ENCODE results near the gene ACER3.
A peak's percentile ranks its signal among the peaks of the same experiment; 100 is the strongest.
"Not testable (repeated sequence)": the region's sequence is repeated elsewhere in the genome, so short reads cannot be mapped to it uniquely, and the experiment has no call there.

ACER3 gene

GRCh38 chr11:77059806-77060205 is 199.1 kb downstream of the ACER3 start:
- DNase-seq (ENCODE audit: low spot score), result no peak

- DNase-seq (ENCODE audit: low spot score), result no peak
Measured at GRCh38 chr11:77060234-77060633, 199.5 kb downstream of the ACER3 start.

DNA sequence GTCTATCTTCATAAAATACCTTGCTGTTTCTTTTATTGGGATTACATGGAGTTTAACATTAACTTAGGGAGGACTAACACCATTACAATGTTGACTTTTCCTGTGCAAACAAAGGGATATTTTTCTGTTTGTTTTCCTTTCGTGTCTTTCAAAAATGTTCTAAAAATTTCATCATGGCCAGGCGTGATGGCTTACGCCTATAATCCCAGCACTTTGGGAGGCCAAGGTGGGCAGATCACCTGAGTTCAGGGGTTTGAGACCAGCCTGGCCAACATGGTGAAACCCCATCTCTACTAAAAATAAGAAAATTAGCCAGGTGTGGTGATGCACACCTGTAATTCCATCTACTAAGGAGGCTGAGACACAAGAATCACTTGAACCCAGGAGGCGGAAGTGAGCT is 200.5 kb downstream of the ACER3 start:
- not testable (repeated sequence) for DNase-seq (ENCODE audit: low spot score)

- no peak for DNase-seq (ENCODE audit: low spot score)
Measured at GRCh38 chr11:77062924-77063323, 202.2 kb downstream of the ACER3 start.

DNA sequence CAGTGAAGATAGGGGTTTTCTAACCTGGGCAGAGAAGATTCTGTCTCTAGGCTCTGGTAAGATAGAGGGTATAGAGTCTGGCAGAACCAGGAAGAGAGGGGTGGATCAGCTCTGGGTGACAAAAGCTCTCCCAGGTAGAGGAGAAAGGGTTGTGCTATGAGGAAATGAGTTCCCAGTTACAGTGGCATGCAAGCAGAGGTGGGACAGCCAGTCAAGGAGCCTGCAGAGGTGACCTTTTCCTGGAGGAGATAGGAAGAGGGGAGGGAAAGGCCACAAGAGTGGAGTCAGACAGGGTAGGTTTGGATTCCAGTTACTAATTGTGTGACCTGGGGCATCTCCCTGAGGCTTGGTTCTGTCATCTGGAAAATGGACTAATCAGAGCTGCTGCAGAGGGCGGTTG is 202.7 kb downstream of the ACER3 start:
- no peak for DNase-seq (ENCODE audit: low spot score)

DNA sequence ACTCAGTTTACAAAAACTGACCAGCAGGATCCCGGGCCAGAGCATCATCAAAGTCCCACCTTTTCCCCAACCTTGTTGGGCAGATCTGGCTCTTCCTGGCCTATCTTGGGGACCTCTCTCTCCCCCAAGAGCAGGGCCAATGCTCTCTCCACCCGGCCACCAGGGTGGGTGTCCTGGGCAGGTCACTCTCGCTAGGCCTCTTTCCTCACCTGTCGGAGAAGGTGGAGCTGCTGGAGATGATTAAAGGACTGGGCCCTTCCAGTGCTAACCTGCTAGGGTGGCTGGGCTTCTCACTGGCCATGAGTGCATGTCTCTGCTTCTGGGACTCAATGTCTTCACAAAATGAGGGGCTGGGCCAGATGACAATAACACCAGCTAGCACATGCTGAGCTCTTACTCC is 203.1 kb downstream of the ACER3 start:
- DNase-seq (ENCODE audit: low spot score), result no peak

DNA sequence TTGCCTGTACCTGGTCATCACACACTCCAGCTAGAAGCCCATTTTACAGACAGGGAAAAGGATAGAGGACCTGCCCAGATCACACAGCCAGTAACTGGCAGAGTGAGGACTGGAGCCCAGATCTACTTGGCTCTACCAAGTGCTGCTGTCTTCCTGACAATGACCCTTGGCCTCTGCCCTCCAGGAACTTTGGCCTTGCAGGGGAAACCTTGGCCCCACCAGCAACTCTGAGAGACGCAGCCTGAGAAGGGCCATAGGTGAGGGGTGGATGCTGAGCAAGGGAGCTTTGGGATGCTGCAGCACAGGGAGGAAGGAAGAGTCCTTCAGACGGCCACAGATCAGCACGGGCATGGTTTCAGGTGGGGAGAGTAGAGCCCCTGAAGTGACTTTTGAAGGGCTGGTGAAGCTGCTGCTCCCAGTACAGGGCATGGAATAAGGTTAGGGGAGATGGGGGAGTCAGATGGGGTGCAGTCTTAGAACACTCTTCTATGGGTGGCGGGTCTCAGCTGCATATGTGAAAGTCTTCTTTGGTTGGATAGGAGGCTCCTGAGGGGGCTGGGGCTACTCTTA is 204.0 kb downstream of the ACER3 start:
- no peak for DNase-seq (ENCODE audit: low spot score)

DNA sequence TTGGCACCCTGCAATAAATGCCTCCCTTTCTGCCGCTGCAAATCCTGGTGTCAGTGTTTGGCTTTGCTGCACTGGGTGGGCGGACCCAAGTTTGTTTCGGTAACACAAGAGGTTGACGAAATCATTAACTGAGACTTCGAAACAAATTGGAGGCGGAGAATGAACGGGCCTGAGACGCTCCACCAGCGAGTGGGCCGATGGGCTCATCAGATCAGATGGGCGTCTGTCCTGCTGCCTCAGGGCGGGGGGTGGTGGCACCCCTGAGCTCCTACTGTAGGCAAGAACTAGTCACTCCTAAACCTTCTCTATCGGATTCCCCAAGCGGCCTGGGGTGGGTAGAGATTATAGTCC is 205.1 kb downstream of the ACER3 start:
- peak; percentile 66 for DNase-seq (ENCODE audit: low spot score)

- peak; percentile 100 for DNase-seq (ENCODE audit: low spot score)
Measured at GRCh38 chr11:77066229-77067042, 205.7 kb downstream of the ACER3 start, which contains the start of gene CAPN5. TSS of gene CAPN5 (plus strand) at chr11:77066971. CDS start at chr11:77084887, 17,916 bp downstream.

GRCh38 chr11:77067861-77068443 is 207.2 kb downstream of the ACER3 start:
- no peak for DNase-seq (ENCODE audit: low spot score)

DNA sequence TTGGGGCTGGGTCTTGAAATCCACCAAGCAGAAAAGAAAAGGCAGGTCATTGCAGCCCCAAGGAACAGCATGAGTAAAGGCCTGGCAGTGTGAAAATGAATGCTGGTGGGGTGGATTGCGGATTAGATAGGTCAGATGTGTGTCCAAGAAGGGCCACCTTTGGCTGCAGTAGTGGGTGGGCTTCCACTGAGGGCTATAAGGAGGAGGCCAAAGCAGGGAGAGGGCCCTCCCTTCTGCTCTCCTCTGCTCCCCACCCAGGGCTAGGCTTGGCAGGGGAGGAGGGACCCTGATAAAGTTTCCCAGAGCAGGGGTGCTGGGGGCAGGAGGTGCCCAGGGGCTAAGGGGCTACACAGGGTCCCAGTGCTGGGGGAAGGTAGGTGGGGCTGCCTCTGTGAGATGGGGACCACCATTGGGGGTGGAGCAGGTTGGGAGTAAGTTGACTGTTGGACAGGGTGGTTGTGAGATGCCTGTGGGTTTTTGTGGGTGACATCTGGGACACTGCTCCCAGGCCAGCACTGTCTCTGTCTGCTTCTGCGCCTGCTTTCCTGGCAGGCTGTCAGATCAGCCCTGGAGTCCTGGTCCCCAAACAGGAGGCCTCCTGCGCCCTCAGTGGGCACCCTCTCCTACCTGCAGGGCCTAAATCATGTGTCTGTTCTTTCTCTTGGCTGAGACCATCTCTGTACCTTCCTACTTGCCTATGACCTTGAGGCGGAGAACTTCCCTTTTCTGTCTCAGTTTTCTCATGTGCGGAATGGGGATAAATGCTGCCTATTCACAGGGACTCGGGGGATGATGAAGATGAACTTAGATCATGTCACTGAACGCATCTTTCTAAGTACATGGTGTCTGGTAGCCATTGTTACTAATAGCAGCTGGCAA is 208.0 kb downstream of the ACER3 start:
- DNase-seq (ENCODE audit: low spot score), result no peak

DNA sequence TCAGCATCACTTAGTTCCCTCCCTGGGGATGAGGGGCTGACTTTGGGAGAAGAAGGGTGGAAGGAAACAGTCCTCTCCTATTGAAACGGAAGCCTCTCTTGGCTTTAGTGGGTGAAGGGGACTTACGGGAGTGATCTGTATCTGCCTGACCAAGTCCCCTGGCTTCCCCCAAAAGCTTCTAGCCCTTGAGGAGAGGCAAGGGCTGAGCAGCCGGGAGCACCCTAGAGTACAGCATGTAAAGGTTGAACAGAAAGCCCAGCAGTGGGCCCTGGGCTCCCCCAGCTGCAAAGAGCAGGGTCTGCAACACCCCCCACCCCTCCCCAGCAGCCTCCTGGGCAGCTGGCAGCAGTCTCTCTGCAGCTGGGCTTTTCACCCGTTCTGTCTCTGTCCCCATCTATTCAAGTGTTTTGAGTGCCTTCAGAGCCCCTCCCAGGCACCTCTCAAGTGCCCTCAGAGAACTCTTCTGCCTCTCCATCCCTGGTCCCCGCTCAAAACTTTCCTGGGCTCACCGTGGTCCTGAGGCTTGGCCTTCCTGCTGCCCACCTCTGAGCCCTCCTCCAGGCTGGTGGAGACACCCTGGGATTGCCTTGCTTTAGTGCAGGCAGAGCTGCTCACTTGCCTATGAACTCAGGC is 208.7 kb downstream of the ACER3 start:
- no peak for DNase-seq (ENCODE audit: low spot score)

- no peak for DNase-seq (ENCODE audit: low spot score)
Measured at GRCh38 chr11:77069969-77070582, 209.4 kb downstream of the ACER3 start.

GRCh38 chr11:77071077-77071476 is 210.4 kb downstream of the ACER3 start:
- no peak for DNase-seq (ENCODE audit: low spot score)

DNA sequence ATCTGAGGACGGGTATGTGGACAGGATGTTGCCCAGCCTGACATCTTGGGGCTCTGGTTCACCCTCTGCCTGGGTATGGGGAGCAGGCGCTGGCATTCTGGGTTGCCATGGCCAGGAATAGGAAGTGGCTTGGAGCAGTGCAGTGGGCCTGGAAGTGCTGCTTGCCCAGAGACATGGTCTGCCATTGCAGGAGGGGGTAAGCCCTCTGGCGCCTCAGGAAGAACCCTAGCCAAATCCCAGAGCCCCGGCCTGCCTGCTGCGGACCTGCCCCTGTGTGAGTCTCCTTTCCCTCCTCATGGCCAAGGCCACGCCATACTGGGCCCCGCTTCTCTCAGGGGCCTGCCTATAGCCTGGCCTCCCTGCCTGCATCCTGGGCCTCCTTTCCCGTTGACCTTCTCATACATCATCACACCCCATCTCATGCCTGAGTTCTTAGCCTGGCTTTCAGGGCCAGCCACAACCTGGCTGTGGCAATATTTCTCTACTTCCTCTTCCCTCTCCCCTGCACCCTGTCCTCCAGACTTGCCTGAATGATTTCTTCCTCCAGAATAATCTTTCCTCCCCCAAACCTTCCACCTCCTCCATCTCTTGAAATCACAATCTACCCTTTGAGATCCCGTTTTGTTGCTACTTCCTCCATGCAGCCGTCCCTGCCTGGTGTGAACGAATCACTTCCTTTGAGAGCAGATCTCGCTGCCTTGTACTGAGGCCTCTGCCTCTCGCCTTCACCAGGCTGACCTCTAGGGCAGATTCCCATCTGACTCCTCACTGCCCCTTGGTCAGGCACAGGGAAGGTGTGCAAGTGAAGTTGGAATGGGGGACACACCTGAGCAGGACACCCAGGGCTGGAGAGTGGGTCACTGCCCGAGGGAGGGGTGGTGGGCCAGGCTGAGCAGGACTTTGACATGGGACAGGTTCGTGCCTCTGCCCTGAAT is 211.2 kb downstream of the ACER3 start:
- no peak for DNase-seq (ENCODE audit: low spot score)

DNA sequence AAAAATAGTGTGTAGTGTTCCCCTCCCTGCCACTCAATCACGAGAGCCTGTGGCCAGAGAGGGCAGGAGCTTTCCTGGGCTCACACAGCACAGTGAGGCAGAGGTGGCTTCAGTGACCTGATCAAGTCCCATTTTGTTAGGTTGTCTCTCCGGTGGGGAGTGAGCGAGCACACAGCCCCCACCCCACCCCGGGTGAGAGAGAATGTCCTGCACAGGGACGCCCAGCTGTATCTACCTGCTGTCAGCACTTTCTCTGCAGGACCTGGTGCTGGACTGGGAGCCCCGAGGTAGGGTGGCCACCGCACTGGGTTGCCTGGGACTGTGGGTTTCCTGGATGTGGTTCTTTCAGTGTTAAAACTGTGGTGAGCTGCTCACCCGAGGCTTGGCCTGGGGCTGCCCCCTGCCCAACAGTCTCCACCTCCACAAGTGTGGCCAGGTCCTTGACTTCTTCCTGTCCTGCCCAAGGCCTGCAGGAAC is 212.2 kb downstream of the ACER3 start:
- DNase-seq (ENCODE audit: low spot score), result no peak

DNA sequence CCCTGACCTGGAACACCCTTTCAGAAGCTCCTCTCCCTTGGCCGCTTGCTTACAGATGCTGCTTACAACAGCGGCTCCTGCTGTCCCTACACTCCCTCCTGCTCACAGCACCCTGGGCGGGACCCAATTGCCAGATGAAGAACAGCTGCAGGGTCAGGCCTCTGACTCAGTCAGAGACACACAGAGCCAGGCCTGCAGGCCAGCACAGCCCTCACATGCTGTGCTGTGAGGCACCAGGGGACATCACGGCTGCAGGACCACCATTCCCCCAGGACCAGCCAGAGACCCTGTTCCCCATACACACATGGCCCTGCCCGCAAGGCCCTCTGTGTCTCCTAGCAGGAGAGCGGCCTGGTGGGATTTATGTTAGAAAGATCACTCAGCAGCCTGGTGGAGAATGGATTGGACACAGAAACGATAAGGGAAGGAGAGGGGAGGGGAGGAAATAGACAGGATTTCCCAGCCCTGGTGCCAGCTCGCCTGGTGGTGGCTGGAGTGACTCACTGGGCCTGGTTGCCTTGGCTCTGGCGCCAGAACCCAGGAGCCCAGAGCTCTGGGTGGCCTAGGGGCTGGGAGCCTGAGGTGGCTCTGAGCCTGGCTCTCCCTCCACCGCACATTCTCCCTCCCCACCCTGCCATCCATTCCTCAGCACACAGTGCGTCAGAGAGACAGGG is 212.7 kb downstream of the ACER3 start:
- peak; percentile 95 for DNase-seq (ENCODE audit: low spot score)

DNA sequence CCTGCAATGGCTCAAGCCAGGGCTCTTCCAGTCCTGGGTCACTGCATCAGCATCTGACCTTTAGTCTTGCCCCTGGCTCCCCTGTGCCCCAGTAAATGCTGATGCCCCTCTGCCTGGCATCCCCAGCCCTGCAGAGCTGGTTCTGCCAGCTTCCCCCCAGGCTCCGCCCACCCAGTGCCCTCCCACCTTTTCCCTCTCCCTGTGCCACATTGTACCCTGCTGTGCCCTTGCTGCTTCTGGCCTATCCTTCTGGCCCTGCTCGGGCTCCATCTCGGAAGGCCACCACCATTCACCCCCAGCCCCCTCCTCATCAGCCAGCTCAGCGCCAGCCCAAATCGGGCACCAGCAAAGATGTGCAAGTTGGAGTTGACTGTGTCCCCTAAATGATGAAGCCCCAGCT is 213.5 kb downstream of the ACER3 start:
- no peak for DNase-seq (ENCODE audit: low spot score)

DNA sequence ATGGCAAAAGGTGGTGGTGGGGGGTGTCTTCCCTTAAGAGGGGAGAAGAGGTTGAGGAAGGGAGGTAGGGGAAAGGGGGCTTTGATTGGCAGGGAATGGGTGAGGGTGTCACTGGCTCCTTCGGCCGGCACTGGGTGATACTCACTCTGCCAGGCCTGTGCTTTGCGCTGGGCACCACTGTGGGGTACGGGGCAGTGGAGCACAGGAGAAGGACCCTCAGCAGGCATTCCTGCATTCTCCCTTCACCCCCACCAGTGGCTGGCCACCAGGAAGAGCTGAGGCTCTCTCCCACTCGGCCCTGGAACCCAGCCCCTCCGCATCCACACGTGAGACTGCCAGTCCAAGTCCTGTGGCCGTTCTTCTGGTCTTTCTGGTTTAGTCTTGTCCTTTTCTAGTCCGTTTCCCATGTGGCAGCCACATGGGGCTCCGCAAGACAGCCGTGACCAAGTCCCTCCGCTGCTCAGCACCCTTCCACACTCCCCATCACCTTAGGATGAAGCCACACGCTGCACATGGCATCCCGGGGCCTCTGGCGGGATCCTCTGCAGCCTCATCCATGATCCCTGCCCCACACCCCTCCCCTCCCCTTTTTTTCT is 214.0 kb downstream of the ACER3 start:
- no peak for DNase-seq (ENCODE audit: low spot score)

Measured in AG20443 (cell line).